Astrocyte (in vitro differentiated cells and primary cell): ENCODE measurements around the gene CBARP.

Experiments
- CTCF ChIP-seq: IDR thresholded peaks from 2 replicates; pipeline ENCODE4 v1.5.1; 2011; ENCODE audit warnings: low read depth, mild to moderate bottlenecking, inconsistent platforms, low read length, moderate library complexity; ENCODE audit not compliant: insufficient read depth
- EZH2 ChIP-seq: IDR thresholded peaks from 2 replicates; pipeline ENCODE4 v1.6.1; 2012; ENCODE audit warnings: mild to moderate bottlenecking, low read length, inconsistent platforms; ENCODE audit not compliant: insufficient read depth

- no peak for TF ChIP-seq CTCF
- no peak for TF ChIP-seq EZH2
Observed at GRCh38 chr19:1221904-1222255, 15.9 kb downstream of the CBARP start.
